ENCODE results near the gene ATR. TPM values are rescaled to one million over a fixed set of nuclear protein-coding genes. Genes with fewer than 3 reads are reported as not detected.

The ATR gene
- polyA plus RNA-seq, 4 donors: 22.6 to 34.1 (median 29.7) TPM

Other genes with a start within 250 kb of the ATR start
- 10 to 100 TPM; 20.6 to 33.2 (median 25.8) TPM for gene XRN1, start 130.7 kb downstream of the ATR start, polyA plus RNA-seq (ENCODE audit: insufficient read length in 4 of 4)
- gene PLS1, start 17.7 kb upstream of the ATR start, polyA plus RNA-seq (ENCODE audit: insufficient read length in 4 of 4): 10 to 100 TPM; 25.0 to 29.3 (median 27.1) TPM
- gene TRPC1, start 145.3 kb upstream of the ATR start, polyA plus RNA-seq (ENCODE audit: insufficient read length in 4 of 4): 10 to 100 TPM; 10.6 to 15.2 (median 11.1) TPM

Data from left renal cortex interstitium (tissue), 4 donors.